Transverse colon (tissue), 4 donors: ENCODE measurements around the gene DNASE1L2. TPM values are rescaled to one million over a fixed set of nuclear protein-coding genes. Genes with fewer than 3 reads are reported as not detected.

Experiments
- DNase-seq: peaks from one replicate; pipeline ENCODE4 v3.0.0-alpha.2; 2019
- H3K27ac ChIP-seq, 4 donors: fragments of 200-600 bp; sonication (generic); 2 replicates each; pipeline ENCODE4 v1.5.1; 2016 to 2018; ENCODE audit warnings: inconsistent platforms in 4 of 4
- H3K27me3 ChIP-seq: fragments of 200-600 bp; sonication (generic); 2 replicates; pipeline ENCODE4 v1.5.1; 2017; ENCODE audit warnings: inconsistent platforms
- H3K36me3 ChIP-seq, 4 donors: fragments of 200-600 bp; sonication (generic); 2 replicates each; pipeline ENCODE4 v1.5.1; 2017 to 2019; ENCODE audit warnings: inconsistent platforms in 4 of 4
- H3K4me1 ChIP-seq, 4 donors: fragments of 200-600 bp; sonication (generic); 2 replicates each; pipeline ENCODE4 v1.5.1; 2017 to 2020; ENCODE audit warnings: inconsistent platforms in 4 of 4
- H3K4me3 ChIP-seq, 4 donors: fragments of 200-600 bp; sonication (generic); 1 replicate in 1 of 4; 2 replicates in 3 of 4; pipeline versions ENCODE4 v1.5.1 to v1.6.1; 2017 to 2019; ENCODE audit warnings: inconsistent platforms in 4 of 4
- H3K9me3 ChIP-seq, 2 donors: fragments of 200-600 bp; sonication (generic); 2 replicates each; pipeline ENCODE4 v1.5.1; 2017 to 2019; ENCODE audit warnings: inconsistent platforms in 2 of 2
- EP300 ChIP-seq: sonication (generic); formaldehyde crosslinking; IDR thresholded peaks from one replicate; pipeline ENCODE4 v1.6.1; 2017; ENCODE audit warnings: antibody characterized with exemption, low read depth
- POLR2A ChIP-seq: fragments of 450-650 bp; IDR thresholded peaks from one replicate; pipeline ENCODE4 v1.6.1; 2016; ENCODE audit warnings: antibody characterized with exemption, mild to moderate bottlenecking, moderate library complexity
- POLR2AphosphoS5 ChIP-seq, 3 donors: sonication (generic); formaldehyde crosslinking; IDR thresholded peaks; one replicate each; pipeline ENCODE4 v1.6.1; 2016; ENCODE audit warnings: antibody characterized with exemption in 3 of 3
- WGBS, 2 donors: methylation state at CpG; one replicate each; pipeline ENCODE4 v1.1.5; 2018; ENCODE audit warnings: low coverage in 1 of 2; 5-methylcytosine and 5-hydroxymethylcytosine counted together
- in situ Hi-C, 4 donors: fragments of 200-750 bp; cut with MboI; loops; one replicate each; pipeline versions ENCODE4 v1.15.0 to v1.15.1; 2017; ENCODE audit warnings: low sequenced_read_pairs in 3 of 4, low pct_ligation_motif_present in 1 of 4, low pct_unique_long_range_greater_than_20kb in 1 of 4
- intact Hi-C: fragments of 100-400 bp; cut with DNase I; formaldehyde crosslinking; loops from one replicate; pipeline ENCODE4 v1.15.1; 2023; ENCODE audit warnings: low total_unique reads
- total RNA-seq, 4 donors: library from RNA; depleted of rRNA; stranded (reverse); fragments of >200 nt; gene quantifications; one replicate each; pipeline ENCODE4 v1.1.0, GENCODE V29; 2016
- TF ChIP-seq, protein P1 (sequence below), 5 experiments: fragments of 200-600 bp in 3 of 5; fragments of 450-650 bp in 2 of 5; sonication (generic) in 3 of 5; IDR thresholded peaks; 1 replicate in 2 of 5; 2 replicates in 3 of 5; pipeline ENCODE4 v1.5.1; 2016 to 2017; ENCODE audit warnings: antibody characterized with exemption in 5 of 5, inconsistent platforms in 3 of 5, mild to moderate bottlenecking in 2 of 5, moderate library complexity in 1 of 5

Gene DNASE1L2
- total RNA-seq, 4 donors from 2014 or later: 0.55 to 3.0 (median 0.64) TPM; not detected in 1

DNA sequence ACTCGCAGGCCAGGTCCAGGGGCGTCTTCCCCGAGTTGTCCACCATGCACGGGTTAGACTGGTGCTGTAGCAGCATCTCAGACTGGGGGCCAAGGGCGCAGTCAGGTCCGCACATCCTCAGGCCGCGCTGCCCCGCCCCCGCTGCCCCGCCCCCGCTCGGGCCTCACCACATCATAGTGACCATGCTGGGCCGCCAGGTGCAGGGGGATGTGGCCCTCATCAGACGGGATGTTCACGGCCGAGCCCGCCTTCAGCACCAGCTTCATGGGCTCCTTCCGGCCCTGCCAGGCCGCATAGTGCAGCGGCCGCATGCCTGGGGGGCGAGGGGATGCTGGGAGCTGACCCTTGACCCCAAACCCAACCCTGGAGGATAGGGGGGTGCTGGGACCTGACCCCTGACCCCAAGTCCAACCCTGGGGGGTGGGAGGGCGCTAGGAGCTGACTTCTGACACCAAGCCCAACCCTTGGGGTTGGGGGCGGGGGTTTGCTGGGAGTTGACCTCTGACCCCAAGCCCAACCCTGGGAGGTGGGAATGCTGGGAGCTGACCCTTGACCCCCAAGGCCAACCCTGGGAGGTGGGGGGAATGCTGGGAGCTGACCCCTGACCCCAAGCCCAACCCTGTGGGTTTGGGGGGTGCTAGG lies 46.9 kb upstream of the DNASE1L2 start:
- 82% methylated on average over 23 of the region's 25 CpGs; no CpG with 5 or more reads in 1 of the 2 donors for WGBS, 2 donors
- no peaks in the 10 kb centered on the region for H3K4me1 ChIP-seq
- in situ Hi-C loops: loop anchor here in 1 of 4 donors (25.0 kb wide), 1 partner anchor 298 kb away; the partner anchor contains the start of gene TBC1D24

DNA sequence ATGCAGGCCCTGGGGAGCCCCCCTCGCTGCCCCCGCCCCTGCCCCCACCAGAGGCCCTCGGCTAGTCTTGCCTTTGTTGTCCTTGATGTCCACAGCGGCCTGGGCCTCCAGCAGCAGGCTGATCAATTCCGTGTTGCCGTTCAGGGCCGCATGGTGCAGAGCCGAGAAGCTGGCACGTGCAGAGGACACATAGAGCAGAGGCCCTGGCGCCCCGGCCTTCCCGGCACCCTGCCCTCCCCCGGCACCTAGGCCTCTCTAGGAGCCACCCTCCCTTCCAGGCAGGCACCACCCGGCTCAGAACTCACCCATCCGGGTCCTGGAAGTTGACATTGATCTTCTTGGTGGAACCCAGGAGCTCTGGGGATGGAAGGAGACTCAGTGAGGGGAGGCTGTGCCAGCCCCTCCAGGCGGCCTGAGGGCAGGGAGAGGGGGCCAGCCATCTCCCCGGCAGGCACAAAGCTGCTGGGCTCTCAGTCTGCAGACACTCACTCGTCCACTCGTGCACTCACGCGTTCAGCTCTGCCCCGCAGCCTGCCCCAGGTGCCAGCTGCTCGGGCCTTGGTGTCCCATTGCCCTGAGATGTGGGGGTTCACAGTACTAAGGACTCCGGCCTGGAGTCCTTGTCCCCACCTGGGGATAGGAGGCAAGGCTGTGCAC lies 46.1 kb upstream of the DNASE1L2 start:
- no peak for DNase-seq
- 85% methylated on average over 24 of the region's 24 CpGs; no CpG with 5 or more reads in 1 of the 2 donors for WGBS, 2 donors
- no peak overlapping the region for H3K4me3 ChIP-seq
- no peak overlapping the region for H3K27ac ChIP-seq
- no peaks in the 10 kb centered on the region for H3K36me3 ChIP-seq
- H3K4me1 ChIP-seq: peaks cover 2 to 4% (median 3%) of the 10 kb centered on the region in 4 donors
- H3K27me3 ChIP-seq: peaks cover 32% of the 10 kb centered on the region
- in situ Hi-C loops (loop anchor here in 1 of 4 donors (25.0 kb wide), 1 partner anchor 297 kb away; the partner anchor contains the start of gene TBC1D24), intact Hi-C loops (no loop called here)
- TF ChIP-seq EP300 (no peak), POLR2AphosphoS5 (IDR thresholded peaks at IDR 0.05) (no peak), POLR2A (no peak)
- TF ChIP-seq, protein P1, sequence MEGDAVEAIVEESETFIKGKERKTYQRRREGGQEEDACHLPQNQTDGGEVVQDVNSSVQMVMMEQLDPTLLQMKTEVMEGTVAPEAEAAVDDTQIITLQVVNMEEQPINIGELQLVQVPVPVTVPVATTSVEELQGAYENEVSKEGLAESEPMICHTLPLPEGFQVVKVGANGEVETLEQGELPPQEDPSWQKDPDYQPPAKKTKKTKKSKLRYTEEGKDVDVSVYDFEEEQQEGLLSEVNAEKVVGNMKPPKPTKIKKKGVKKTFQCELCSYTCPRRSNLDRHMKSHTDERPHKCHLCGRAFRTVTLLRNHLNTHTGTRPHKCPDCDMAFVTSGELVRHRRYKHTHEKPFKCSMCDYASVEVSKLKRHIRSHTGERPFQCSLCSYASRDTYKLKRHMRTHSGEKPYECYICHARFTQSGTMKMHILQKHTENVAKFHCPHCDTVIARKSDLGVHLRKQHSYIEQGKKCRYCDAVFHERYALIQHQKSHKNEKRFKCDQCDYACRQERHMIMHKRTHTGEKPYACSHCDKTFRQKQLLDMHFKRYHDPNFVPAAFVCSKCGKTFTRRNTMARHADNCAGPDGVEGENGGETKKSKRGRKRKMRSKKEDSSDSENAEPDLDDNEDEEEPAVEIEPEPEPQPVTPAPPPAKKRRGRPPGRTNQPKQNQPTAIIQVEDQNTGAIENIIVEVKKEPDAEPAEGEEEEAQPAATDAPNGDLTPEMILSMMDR (IDR thresholded peaks at IDR 0.05): no peak
- H3K9me3 ChIP-seq: no peaks in the 10 kb centered on the region

More for the DNA sequence above, 46.9 kb upstream of the DNASE1L2 start:
- no peaks in the 10 kb centered on the region for H3K36me3 ChIP-seq
- H3K27ac ChIP-seq: no peak overlapping the region
- no peak for DNase-seq
- TF ChIP-seq POLR2AphosphoS5 (IDR thresholded peaks at IDR 0.05) (no peak), EP300 (no peak), POLR2A (no peak)
- TF ChIP-seq, protein P1 (IDR thresholded peaks at IDR 0.05): no peak
- intact Hi-C loops: no loop called here
- no peak overlapping the region for H3K4me3 ChIP-seq
- peaks cover 30% of the 10 kb centered on the region for H3K27me3 ChIP-seq
- no peaks in the 10 kb centered on the region for H3K9me3 ChIP-seq

DNA sequence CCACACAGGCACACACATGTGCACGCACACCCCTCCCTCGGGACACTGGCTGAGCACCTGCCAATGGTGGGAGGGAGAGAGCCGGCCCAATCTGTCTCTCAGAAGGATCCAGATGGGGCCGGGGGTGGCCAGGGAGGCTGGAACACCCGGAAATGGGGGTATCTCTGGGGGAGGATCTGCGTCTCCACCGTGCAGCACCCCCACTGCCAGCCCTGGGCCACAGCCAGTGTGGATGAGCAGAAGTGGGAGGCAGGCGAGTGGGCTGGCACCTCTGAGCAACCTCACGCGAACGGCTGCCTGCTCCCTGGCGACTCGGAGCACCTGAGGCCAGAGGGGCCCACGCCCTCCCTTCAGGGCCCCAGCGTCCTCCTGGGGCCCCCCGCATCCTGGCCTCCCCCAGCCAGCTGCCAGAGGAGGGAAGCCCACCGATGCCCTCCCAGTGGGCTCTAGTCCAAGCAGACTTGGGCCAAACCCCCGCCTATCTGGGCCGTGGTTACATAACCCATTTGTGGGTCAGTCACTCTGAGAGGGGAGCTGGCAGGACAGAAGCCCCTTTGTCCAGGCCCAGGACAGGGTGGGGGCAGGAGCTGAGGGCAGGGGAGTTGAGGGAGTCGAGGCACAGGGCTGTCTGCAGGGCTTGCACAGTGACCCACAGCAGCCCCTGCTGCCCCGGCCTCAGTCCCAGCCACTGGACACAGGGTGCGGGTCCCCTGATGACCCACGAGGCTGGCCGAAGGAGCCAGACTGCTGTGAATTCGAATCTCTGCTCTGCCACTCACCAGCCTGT lies 45.4 kb upstream of the DNASE1L2 start:
- no peak for DNase-seq
- no peak for TF ChIP-seq POLR2A
- TF ChIP-seq POLR2AphosphoS5 (IDR thresholded peaks at IDR 0.05): no peak
- no peak for TF ChIP-seq EP300
- TF ChIP-seq, protein P1 (IDR thresholded peaks at IDR 0.05): no peak
- peaks cover 32% of the 10 kb centered on the region for H3K27me3 ChIP-seq
- no peak overlapping the region for H3K27ac ChIP-seq
- H3K4me3 ChIP-seq: no peak overlapping the region
- intact Hi-C loops (no loop called here), in situ Hi-C loops (loop anchor here in 1 of 4 donors (25.0 kb wide), 1 partner anchor 296 kb away; the partner anchor contains the start of gene TBC1D24)
- H3K9me3 ChIP-seq: no peaks in the 10 kb centered on the region
- 84% methylated on average over 17 of the region's 25 CpGs; no CpG with 5 or more reads in 1 of the 2 donors for WGBS, 2 donors
- no peaks in the 10 kb centered on the region for H3K36me3 ChIP-seq
- H3K4me1 ChIP-seq: peaks cover 9 to 11% (median 10%) of the 10 kb centered on the region in 4 donors

DNA sequence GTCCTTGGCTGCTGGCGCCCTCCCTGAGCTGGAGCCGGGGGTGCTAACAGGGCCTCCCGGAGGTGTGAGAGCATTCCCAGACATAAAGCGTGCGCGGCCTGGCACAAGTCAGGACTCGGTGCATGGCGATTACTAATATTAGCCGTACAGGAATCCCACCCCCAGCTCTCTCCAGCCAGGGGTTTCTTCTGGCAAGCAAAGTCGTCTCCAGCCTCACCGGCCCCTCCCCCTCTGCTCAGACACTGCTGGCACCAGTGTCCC lies 44.9 kb upstream of the DNASE1L2 start:
- Histone ChIP-seq H3K4me3 (no peak overlapping the region), H3K27me3 (peaks cover 34% of the 10 kb centered on the region), H3K4me1 (peaks cover 10 to 14% (median 13%) of the 10 kb centered on the region in 4 donors), H3K36me3 (no peaks in the 10 kb centered on the region), H3K9me3 (no peaks in the 10 kb centered on the region), H3K27ac (no peak overlapping the region)
- intact Hi-C loops: no loop called here
- TF ChIP-seq POLR2AphosphoS5 (IDR thresholded peaks at IDR 0.05): no peak
- no peak for TF ChIP-seq POLR2A
- TF ChIP-seq, protein P1 (IDR thresholded peaks at IDR 0.05): no peak
- no peak for TF ChIP-seq EP300
- in situ Hi-C loops: loop anchor here in 1 of 4 donors (25.0 kb wide), 1 partner anchor 296 kb away; the partner anchor contains the start of gene TBC1D24
- DNase-seq: no peak
- WGBS, 2 donors: 88% methylated on average over 11 of the region's 11 CpGs; no CpG with 5 or more reads in 1 of the 2 donors
